ENCODE results near the gene PITPNB.

PITPNB gene

GRCh38 chr22:27903805-27904473 is 15.1 kb downstream of the PITPNB start:
- H3K27ac Mint-ChIP-seq: peak overlapping the region; percentile 63
- H3K36me3 Mint-ChIP-seq (ENCODE audit: low read depth): peaks cover 60% of the 10 kb centered on the region
- no peak for DNase-seq

GRCh38 chr22:27900153-27900552 is 18.9 kb downstream of the PITPNB start:
- no peaks in the 10 kb centered on the region for H3K27me3 Mint-ChIP-seq
- ATAC-seq (no peak), DNase-seq (no peak)
- H3K9me3 Mint-ChIP-seq: no peaks in the 10 kb centered on the region
- H3K36me3 Mint-ChIP-seq (ENCODE audit: low read depth): peaks cover 56% of the 10 kb centered on the region
- H3K4me1 Mint-ChIP-seq: peaks cover 30% of the 10 kb centered on the region
- no peak overlapping the region for H3K27ac Mint-ChIP-seq
- H3K4me3 Mint-ChIP-seq: no peak overlapping the region

More at GRCh38 chr22:27903805-27904473, 15.1 kb downstream of the PITPNB start:
- H3K27me3 Mint-ChIP-seq: no peaks in the 10 kb centered on the region
- H3K9me3 Mint-ChIP-seq: no peaks in the 10 kb centered on the region
- peak; percentile 89 for ATAC-seq
- H3K4me3 Mint-ChIP-seq: no peak overlapping the region
- H3K4me1 Mint-ChIP-seq: peaks cover 49% of the 10 kb centered on the region

- Mint-ChIP-seq H3K27me3 (no peaks in the 10 kb centered on the region), H3K4me3 (no peak overlapping the region), H3K36me3 (ENCODE audit: low read depth) (peaks cover 68% of the 10 kb centered on the region), H3K9me3 (no peaks in the 10 kb centered on the region), H3K4me1 (peaks cover 12% of the 10 kb centered on the region), H3K27ac (no peak overlapping the region)
- DNase-seq (no peak), ATAC-seq (no peak)
These were observed 22.8 kb downstream of the PITPNB start for GRCh38 chr22:27896245-27896644.

GRCh38 chr22:27895600-27895999 is 23.5 kb downstream of the PITPNB start:
- ATAC-seq (peak; percentile 59), DNase-seq (no peak)
- Mint-ChIP-seq H3K4me1 (peaks cover 10% of the 10 kb centered on the region), H3K36me3 (ENCODE audit: low read depth) (peaks cover 65% of the 10 kb centered on the region), H3K27ac (no peak overlapping the region), H3K4me3 (no peak overlapping the region), H3K9me3 (no peaks in the 10 kb centered on the region), H3K27me3 (no peaks in the 10 kb centered on the region)

GRCh38 chr22:27892811-27893210 is 26.2 kb downstream of the PITPNB start:
- no peak for DNase-seq
- Mint-ChIP-seq H3K27me3 (no peaks in the 10 kb centered on the region), H3K4me3 (no peak overlapping the region), H3K36me3 (ENCODE audit: low read depth) (peaks cover 71% of the 10 kb centered on the region), H3K27ac (no peak overlapping the region), H3K4me1 (peaks cover 10% of the 10 kb centered on the region), H3K9me3 (no peaks in the 10 kb centered on the region)
- ATAC-seq: peak; percentile 43

GRCh38 chr22:27892064-27892463 is 27.0 kb downstream of the PITPNB start:
- Mint-ChIP-seq H3K36me3 (ENCODE audit: low read depth) (peaks cover 69% of the 10 kb centered on the region), H3K27me3 (no peaks in the 10 kb centered on the region), H3K9me3 (no peaks in the 10 kb centered on the region), H3K27ac (peak overlapping the region; percentile 60), H3K4me3 (no peak overlapping the region), H3K4me1 (peaks cover 10% of the 10 kb centered on the region)
- DNase-seq (no peak), ATAC-seq (no peak)

GRCh38 chr22:27888310-27888709 is 30.7 kb downstream of the PITPNB start:
- Mint-ChIP-seq H3K4me3 (no peak overlapping the region), H3K9me3 (no peaks in the 10 kb centered on the region), H3K36me3 (ENCODE audit: low read depth) (peaks cover 62% of the 10 kb centered on the region), H3K27ac (no peak overlapping the region), H3K27me3 (no peaks in the 10 kb centered on the region), H3K4me1 (peaks cover 2% of the 10 kb centered on the region)
- ATAC-seq (no peak), DNase-seq (no peak)

- ATAC-seq (no peak), DNase-seq (no peak)
- Mint-ChIP-seq H3K9me3 (no peaks in the 10 kb centered on the region), H3K27me3 (no peaks in the 10 kb centered on the region), H3K4me1 (no peaks in the 10 kb centered on the region), H3K36me3 (ENCODE audit: low read depth) (peaks cover 51% of the 10 kb centered on the region), H3K27ac (peak overlapping the region; percentile 1), H3K4me3 (no peak overlapping the region)
These were observed 32.3 kb downstream of the PITPNB start for GRCh38 chr22:27886843-27887151.

GRCh38 chr22:27885977-27886842 is 32.8 kb downstream of the PITPNB start:
- Mint-ChIP-seq H3K27ac (peak overlapping the region; percentile 1), H3K36me3 (ENCODE audit: low read depth) (peaks cover 48% of the 10 kb centered on the region), H3K4me3 (no peak overlapping the region), H3K27me3 (no peaks in the 10 kb centered on the region), H3K4me1 (no peaks in the 10 kb centered on the region), H3K9me3 (no peaks in the 10 kb centered on the region)
- ATAC-seq (no peak), DNase-seq (peak; percentile 32)

- no peak overlapping the region for H3K27ac Mint-ChIP-seq
- no peak overlapping the region for H3K4me3 Mint-ChIP-seq
- ATAC-seq (no peak), DNase-seq (no peak)
- H3K4me1 Mint-ChIP-seq: peaks cover 9% of the 10 kb centered on the region
- H3K9me3 Mint-ChIP-seq: no peaks in the 10 kb centered on the region
- H3K36me3 Mint-ChIP-seq (ENCODE audit: low read depth): peaks cover 32% of the 10 kb centered on the region
- no peaks in the 10 kb centered on the region for H3K27me3 Mint-ChIP-seq
These were observed 35.3 kb downstream of the PITPNB start for GRCh38 chr22:27883656-27884350.

- DNase-seq: no peak
- ATAC-seq: no peak
- no peaks in the 10 kb centered on the region for H3K9me3 Mint-ChIP-seq
- no peak overlapping the region for H3K4me3 Mint-ChIP-seq
- no peaks in the 10 kb centered on the region for H3K27me3 Mint-ChIP-seq
- peaks cover 20% of the 10 kb centered on the region for H3K4me1 Mint-ChIP-seq
- H3K36me3 Mint-ChIP-seq (ENCODE audit: low read depth): peaks cover 22% of the 10 kb centered on the region
- H3K27ac Mint-ChIP-seq: no peak overlapping the region
These were observed 36.4 kb downstream of the PITPNB start for GRCh38 chr22:27882507-27883290.

- Mint-ChIP-seq H3K27ac (no peak overlapping the region), H3K4me3 (no peak overlapping the region), H3K9me3 (no peaks in the 10 kb centered on the region), H3K36me3 (ENCODE audit: low read depth) (peaks cover 25% of the 10 kb centered on the region), H3K27me3 (no peaks in the 10 kb centered on the region), H3K4me1 (peaks cover 31% of the 10 kb centered on the region)
- ATAC-seq (no peak), DNase-seq (no peak)
These were observed 37.6 kb downstream of the PITPNB start for GRCh38 chr22:27881421-27881820.

GRCh38 chr22:27880778-27881394 is 38.2 kb downstream of the PITPNB start:
- Mint-ChIP-seq H3K27ac (no peak overlapping the region), H3K27me3 (no peaks in the 10 kb centered on the region), H3K4me3 (no peak overlapping the region), H3K36me3 (ENCODE audit: low read depth) (peaks cover 19% of the 10 kb centered on the region), H3K4me1 (peaks cover 36% of the 10 kb centered on the region), H3K9me3 (no peaks in the 10 kb centered on the region)
- no peak for ATAC-seq
- DNase-seq: no peak

- Mint-ChIP-seq H3K27me3 (no peaks in the 10 kb centered on the region), H3K9me3 (no peaks in the 10 kb centered on the region), H3K36me3 (ENCODE audit: low read depth) (peaks cover 22% of the 10 kb centered on the region), H3K4me3 (no peak overlapping the region), H3K4me1 (peaks cover 46% of the 10 kb centered on the region), H3K27ac (no peak overlapping the region)
- DNase-seq (no peak), ATAC-seq (peak; percentile 48)
These were observed 39.1 kb downstream of the PITPNB start for GRCh38 chr22:27879923-27880322.

All from activated naive CD8-positive, alpha-beta T cell treated with anti-CD3 and anti-CD28 coated beads, Interleukin-2, amount 50 U/mL, for 24 hours (primary cell).